Ovary (tissue), 9 donors: ENCODE results near the gene CSF2. TPM values are rescaled to one million over a fixed set of nuclear protein-coding genes. Genes with fewer than 3 reads are reported as not detected.

Experiments used
- DNase-seq, 5 donors: peaks; one replicate each; pipeline ENCODE4 v3.0.0-alpha.2; 2019 to 2020
- H3K27ac ChIP-seq, 2 donors: fragments of 200-600 bp; one replicate each; pipeline versions ENCODE4 v1.5.1 to v1.8.0; 2019 to 2022
- H3K27me3 ChIP-seq: fragments of 200-600 bp; one replicate; pipeline ENCODE4 v1.8.0; 2022
- H3K36me3 ChIP-seq: fragments of 200-600 bp; sonication (generic); one replicate; pipeline ENCODE4 v1.5.1; 2019
- H3K4me1 ChIP-seq: one replicate; pipeline ENCODE4 v1.8.1; 2013; ENCODE audit warnings: mild to moderate bottlenecking, moderate library complexity; ENCODE audit not compliant: insufficient read depth
- H3K4me3 ChIP-seq: fragments of 200-600 bp; sonication (generic); one replicate; pipeline ENCODE4 v1.5.1; 2017
- H3K9me3 ChIP-seq, 2 donors: fragments of 200-600 bp in 1 of 2; sonication (generic) in 1 of 2; one replicate each; pipeline versions ENCODE4 v1.5.1 to v1.8.1; 2013 to 2019; ENCODE audit warnings: mild to moderate bottlenecking in 1 of 2, moderate library complexity in 1 of 2
- EP300 ChIP-seq: sonication (generic); formaldehyde crosslinking; IDR thresholded peaks from one replicate; pipeline ENCODE4 v1.6.1; 2017; ENCODE audit warnings: antibody characterized with exemption
- POLR2A ChIP-seq: fragments of 450-650 bp; IDR thresholded peaks from one replicate; pipeline ENCODE4 v1.6.1; 2017; ENCODE audit warnings: antibody characterized with exemption, mild to moderate bottlenecking, moderate library complexity
- WGBS, 3 donors: extraction: QIAGEN DNeasy Blood & Tissue Kit in 1 of 3; methylation state at CpG; one replicate each; pipeline versions ENCODE4 v1.1.5 to v1.1.7; 2013 to 2017; 5-methylcytosine and 5-hydroxymethylcytosine counted together
- intact Hi-C, 4 donors: fragments of 100-400 bp; cut with DNase I; formaldehyde crosslinking; loops; one replicate each; pipeline versions ENCODE4 v1.11.0 to v1.15.1; 2022 to 2023
- polyA plus RNA-seq, 2 donors: library from polyadenylated mRNA; stranded (reverse); fragments of 200-250 nt in 1 of 2; fragments of 350-450 nt in 1 of 2; fragmentation: Illumina TruSeq in 1 of 2; extraction: RNeasy Lipid Tissue Mini Kit (QIAGEN cat#74804) in 1 of 2; gene quantifications; one replicate each; pipeline ENCODE4 v1.2.3, GENCODE V29; 2013 to 2014
- total RNA-seq, 7 donors: library from RNA; depleted of rRNA in 2 of 7; stranded (reverse); fragments of >200 nt in 2 of 7; fragmentation: NEBNext Ultra II Directional in 3 of 7; extraction: Animal tissue kit (Norgen Biotek cat#: 25700) in 3 of 7; gene quantifications; one replicate each; pipeline versions ENCODE4 v1.1.0 to v1.2.4, GENCODE V29; 2016 to 2023
- TF ChIP-seq, protein P1 (sequence below), 3 donors: fragments of 450-650 bp in 2 of 3; fragments of 200-600 bp in 1 of 3; IDR thresholded peaks; one replicate each; pipeline versions ENCODE4 v1.5.1 to v1.8.0; 2016 to 2022; ENCODE audit warnings: antibody characterized with exemption in 3 of 3, mild to moderate bottlenecking in 1 of 3
- donor health status: DM: no; HTN: no; CAD: no; lungs with moderate emphysema.
- donor health status: DM: no; HTN: no; CAD: no.
- donor health status: Bipolar disorder and iron deficiency.
- donor health status: DM: yes; HTN: yes; CAD: no.
- donor health status: DM: no; HTN: no; CAD: no.
- donor health status: DM: yes; HTN: yes; CAD: no.

Gene CSF2
- total and polyA plus RNA-seq, 9 donors, result 0.28 TPM; not detected in 8

DNA sequence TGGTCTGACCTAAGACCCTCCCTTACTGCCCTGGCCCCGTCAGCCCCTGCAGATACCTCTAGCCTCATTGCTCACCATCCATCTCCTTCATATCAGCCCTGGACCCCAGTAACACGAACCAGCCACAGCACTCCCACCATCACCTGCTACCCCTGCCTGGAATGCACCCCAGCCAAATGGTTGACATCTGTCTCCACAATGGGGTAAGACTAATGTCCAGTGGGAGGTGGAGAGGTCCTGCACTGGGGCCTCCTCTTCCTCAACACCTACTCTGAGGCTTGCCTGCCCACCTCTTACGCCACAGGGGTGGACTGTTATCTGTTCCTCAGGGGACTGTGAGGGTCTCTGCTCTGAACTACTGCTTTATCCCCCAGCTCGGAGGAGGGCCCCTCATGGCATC lies 12.1 kb downstream of the CSF2 start:
- WGBS, 3 donors, result 56 to 78% (median 69%) methylated on average over 4 of the region's 4 CpGs
- DNase-seq, result peak in 1 of 5 donors; percentile 11
- H3K9me3 ChIP-seq, result no peaks in the 10 kb centered on the region
- no peaks in the 10 kb centered on the region for H3K27me3 ChIP-seq
- intact Hi-C loops, result no loop called here
- no peaks in the 10 kb centered on the region for H3K4me1 ChIP-seq
- H3K4me3 ChIP-seq, result no peak overlapping the region
- no peak overlapping the region for H3K27ac ChIP-seq
- no peaks in the 10 kb centered on the region for H3K36me3 ChIP-seq
- TF ChIP-seq, protein P1, sequence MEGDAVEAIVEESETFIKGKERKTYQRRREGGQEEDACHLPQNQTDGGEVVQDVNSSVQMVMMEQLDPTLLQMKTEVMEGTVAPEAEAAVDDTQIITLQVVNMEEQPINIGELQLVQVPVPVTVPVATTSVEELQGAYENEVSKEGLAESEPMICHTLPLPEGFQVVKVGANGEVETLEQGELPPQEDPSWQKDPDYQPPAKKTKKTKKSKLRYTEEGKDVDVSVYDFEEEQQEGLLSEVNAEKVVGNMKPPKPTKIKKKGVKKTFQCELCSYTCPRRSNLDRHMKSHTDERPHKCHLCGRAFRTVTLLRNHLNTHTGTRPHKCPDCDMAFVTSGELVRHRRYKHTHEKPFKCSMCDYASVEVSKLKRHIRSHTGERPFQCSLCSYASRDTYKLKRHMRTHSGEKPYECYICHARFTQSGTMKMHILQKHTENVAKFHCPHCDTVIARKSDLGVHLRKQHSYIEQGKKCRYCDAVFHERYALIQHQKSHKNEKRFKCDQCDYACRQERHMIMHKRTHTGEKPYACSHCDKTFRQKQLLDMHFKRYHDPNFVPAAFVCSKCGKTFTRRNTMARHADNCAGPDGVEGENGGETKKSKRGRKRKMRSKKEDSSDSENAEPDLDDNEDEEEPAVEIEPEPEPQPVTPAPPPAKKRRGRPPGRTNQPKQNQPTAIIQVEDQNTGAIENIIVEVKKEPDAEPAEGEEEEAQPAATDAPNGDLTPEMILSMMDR (IDR thresholded peaks at IDR 0.05), result no peak
- TF ChIP-seq POLR2A, result no peak
- no peak for TF ChIP-seq EP300

DNA sequence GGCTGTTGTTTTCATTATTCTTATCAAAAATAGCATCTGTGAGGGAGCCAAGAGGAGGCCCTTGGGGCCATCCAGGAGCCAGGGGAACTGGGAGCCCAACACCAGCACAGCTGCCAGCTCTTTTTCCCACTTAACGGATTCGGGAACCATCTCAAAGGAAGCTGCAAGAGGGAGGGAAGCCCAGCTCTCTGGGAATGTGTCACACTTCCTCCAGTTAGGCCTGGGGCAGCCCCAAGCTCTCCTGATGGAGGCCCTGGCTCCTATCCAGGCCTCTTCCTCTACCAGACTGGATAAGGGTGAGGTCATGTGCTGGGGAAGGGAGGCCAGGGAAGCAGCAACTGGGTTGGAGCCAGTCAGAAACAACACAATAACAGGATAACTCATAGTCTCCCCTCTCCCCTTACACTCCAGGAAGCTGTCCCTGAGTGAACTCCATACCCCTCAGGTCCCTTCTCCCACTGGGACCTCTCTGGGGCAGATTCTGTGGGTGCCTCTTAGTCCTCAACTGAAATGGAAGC lies 12.7 kb downstream of the CSF2 start:
- no peak overlapping the region for H3K4me3 ChIP-seq
- TF ChIP-seq EP300 (no peak), POLR2A (no peak)
- TF ChIP-seq, protein P1 (IDR thresholded peaks at IDR 0.05), result no peak
- H3K9me3 ChIP-seq, result no peaks in the 10 kb centered on the region
- DNase-seq, result peak in 2 of 5 donors; percentile 29
- no peaks in the 10 kb centered on the region for H3K4me1 ChIP-seq
- WGBS, 3 donors, result 44 to 51% (median 44%) methylated on average over 2 of the region's 2 CpGs
- intact Hi-C loops, result no loop called here
- H3K27ac ChIP-seq, result no peak overlapping the region
- H3K36me3 ChIP-seq, result no peaks in the 10 kb centered on the region
- H3K27me3 ChIP-seq, result no peaks in the 10 kb centered on the region

DNA sequence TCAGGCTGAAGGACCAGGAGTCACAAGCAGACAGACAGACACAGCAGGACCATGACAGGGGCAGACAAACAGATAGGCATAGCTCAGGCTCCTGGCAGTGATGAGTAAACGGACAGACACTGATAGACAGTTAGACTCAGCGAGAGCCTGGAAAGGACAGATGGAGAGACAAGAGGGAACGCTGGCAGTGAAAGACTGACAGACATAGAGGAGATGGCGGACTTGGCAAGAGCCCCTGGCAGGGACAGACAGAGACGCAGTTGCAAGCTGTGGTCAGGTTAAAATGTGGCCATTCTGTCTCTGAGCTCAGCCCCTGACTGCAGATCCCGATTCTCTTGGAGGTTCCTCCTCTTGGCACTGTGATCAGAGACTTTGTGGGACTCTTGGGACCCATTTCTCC lies 13.6 kb downstream of the CSF2 start:
- Histone ChIP-seq H3K36me3 (no peaks in the 10 kb centered on the region), H3K4me1 (no peaks in the 10 kb centered on the region), H3K4me3 (no peak overlapping the region), H3K27ac (no peak overlapping the region), H3K9me3 (no peaks in the 10 kb centered on the region), H3K27me3 (no peaks in the 10 kb centered on the region)
- intact Hi-C loops, result no loop called here
- WGBS, 3 donors, result 86 to 92% (median 91%) methylated on average over 6 of the region's 6 CpGs
- no peak for TF ChIP-seq POLR2A
- TF ChIP-seq EP300, result no peak
- TF ChIP-seq, protein P1 (IDR thresholded peaks at IDR 0.05), result no peak
- DNase-seq, result peak in 1 of 5 donors; percentile 8

DNA sequence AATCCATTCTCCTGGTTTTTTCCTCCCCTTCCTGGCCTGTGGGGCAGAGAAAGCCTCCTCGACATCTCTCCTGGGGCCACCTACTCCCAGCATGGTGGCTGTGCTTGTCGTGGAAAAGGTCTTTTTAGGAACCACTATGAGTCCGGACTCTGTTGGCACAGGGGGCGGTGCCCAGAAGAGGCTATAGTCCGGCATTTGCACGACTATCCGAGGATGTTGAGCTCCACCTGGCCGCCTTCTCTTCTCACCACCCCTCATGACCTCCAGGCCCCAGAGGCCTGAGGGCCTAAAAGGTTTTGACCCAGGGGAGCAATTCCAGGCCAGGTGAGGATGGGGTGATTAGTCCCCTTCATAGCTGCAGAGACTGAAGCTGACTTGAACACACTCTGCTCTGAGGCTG lies 14.1 kb downstream of the CSF2 start:
- Histone ChIP-seq H3K27ac (no peak overlapping the region), H3K4me3 (no peak overlapping the region), H3K36me3 (no peaks in the 10 kb centered on the region), H3K27me3 (no peaks in the 10 kb centered on the region), H3K4me1 (no peaks in the 10 kb centered on the region), H3K9me3 (no peaks in the 10 kb centered on the region)
- TF ChIP-seq POLR2A (no peak), EP300 (no peak)
- TF ChIP-seq, protein P1 (IDR thresholded peaks at IDR 0.05), result no peak
- intact Hi-C loops, result no loop called here
- 87 to 96% (median 87%) methylated on average over 8 of the region's 8 CpGs for WGBS, 3 donors
- peak in 1 of 5 donors; percentile 12 for DNase-seq
